Neural cell (in vitro differentiated cells): Measurements from ENCODE around the gene SIPA1.

Source experiments
- CTCF ChIP-seq: fragments of 450-650 bp; IDR thresholded peaks from 2 replicates; pipeline ENCODE4 v1.5.1; 2014; ENCODE audit warnings: antibody characterized with exemption, mild to moderate bottlenecking, moderate library complexity; ENCODE audit not compliant: poor library complexity, severe bottlenecking
- EZH2 ChIP-seq: fragments of 200-600, 300-800 bp; shearing (Covaris generic), sonication (generic); IDR thresholded peaks from 2 replicates; pipeline ENCODE4 v1.6.1; 2014; ENCODE audit warnings: antibody characterized with exemption, low read length, borderline replicate concordance, mild to moderate bottlenecking; ENCODE audit not compliant: insufficient read depth, poor library complexity, severe bottlenecking
- MXI1 ChIP-seq: fragments of 450-650 bp; conservative IDR thresholded peaks from 2 replicates; pipeline ENCODE4 v1.6.1; 2014; ENCODE audit warnings: antibody characterized with exemption, mild to moderate bottlenecking; ENCODE audit not compliant: poor library complexity, severe bottlenecking
- POLR2AphosphoS5 ChIP-seq: IDR thresholded peaks from 2 replicates; pipeline ENCODE4 v1.6.1; 2012
- REST ChIP-seq: IDR thresholded peaks from 2 replicates; pipeline ENCODE4 v1.6.1; 2012; ENCODE audit warnings: borderline replicate concordance
- SMC3 ChIP-seq: fragments of 450-650 bp; conservative IDR thresholded peaks from 2 replicates; pipeline ENCODE4 v1.6.1; 2014; ENCODE audit warnings: antibody characterized with exemption, mild to moderate bottlenecking, moderate library complexity; ENCODE audit not compliant: poor library complexity
- TAF1 ChIP-seq: IDR thresholded peaks from 2 replicates; pipeline ENCODE4 v1.6.1; 2012; ENCODE audit warnings: low read depth

GRCh38 chr11:65598258-65598699 lies 39.6 kb upstream of the SIPA1 start:
- TF ChIP-seq POLR2AphosphoS5 (no peak), CTCF (no peak), EZH2 (no peak), SMC3 (no peak), TAF1 (no peak), REST (no peak), MXI1 (no peak)
